HG02610 (cell line): ENCODE measurements around the gene CDC25B.

Experiments
- ATAC-seq: cut with Tn5 transposase; IDR thresholded peaks from one replicate; pipeline ENCODE4 v1.9.1; 2021; ENCODE audit warnings: mild to moderate bottlenecking, moderate library complexity; ENCODE audit not compliant: unreplicated experiment

Gene CDC25B

GRCh38 chr20:3795511-3796468 lies at the start of gene CDC25B:
TSS of gene CDC25B (plus strand) at chr20:3796310. CDS start at chr20:3796532, 222 bp downstream.
- ATAC-seq, result peak; percentile 69

GRCh38 chr20:3747471-3747870 lies 48.6 kb upstream of the CDC25B start:
- no peak for ATAC-seq

GRCh38 chr20:3748073-3748472 lies 48.0 kb upstream of the CDC25B start:
- no peak for ATAC-seq

GRCh38 chr20:3749087-3749688 lies 46.9 kb upstream of the CDC25B start:
- ATAC-seq, result no peak

GRCh38 chr20:3749689-3750531 lies 46.2 kb upstream of the CDC25B start:
- no peak for ATAC-seq

- no peak for ATAC-seq
Measured at GRCh38 chr20:3751305-3751674, 44.8 kb upstream of the CDC25B start.

- ATAC-seq, result no peak
Measured at GRCh38 chr20:3751675-3752385, 44.3 kb upstream of the CDC25B start.

- no peak for ATAC-seq
Measured at GRCh38 chr20:3752386-3752759, 43.7 kb upstream of the CDC25B start.

- no peak for ATAC-seq
Measured at GRCh38 chr20:3753098-3753497, 43.0 kb upstream of the CDC25B start.

- ATAC-seq, result no peak
Measured at GRCh38 chr20:3753501-3754275, 42.4 kb upstream of the CDC25B start.

GRCh38 chr20:3754276-3754630 lies 41.9 kb upstream of the CDC25B start:
- ATAC-seq, result no peak

GRCh38 chr20:3755269-3755668 lies 40.8 kb upstream of the CDC25B start:
- ATAC-seq, result no peak

- ATAC-seq, result no peak
Measured at GRCh38 chr20:3755814-3756480, 40.2 kb upstream of the CDC25B start.

GRCh38 chr20:3757268-3757667 lies 38.8 kb upstream of the CDC25B start:
- no peak for ATAC-seq

GRCh38 chr20:3758566-3758965 lies 37.5 kb upstream of the CDC25B start:
- no peak for ATAC-seq

GRCh38 chr20:3759316-3759823 lies 36.7 kb upstream of the CDC25B start:
- ATAC-seq, result no peak

GRCh38 chr20:3759884-3760283 lies 36.2 kb upstream of the CDC25B start:
- ATAC-seq, result no peak

GRCh38 chr20:3760655-3761348 lies 35.3 kb upstream of the CDC25B start:
- ATAC-seq, result no peak
